HL-60/S4 treated with retinoic acid at 250 ng/mL for 4 days and 3 days (cell line): ENCODE data around the gene ZBTB18.
"Not testable (repeated sequence)": the region's sequence is repeated elsewhere in the genome, so short reads cannot be mapped to it uniquely, and the experiment has no call there.

Experiments
- in situ Hi-C: fragments of 300-500 bp; cut with MboI; formaldehyde crosslinking; loops from 2 replicates; pipeline ENCODE4 v1.7.0; 2022; ENCODE audit warnings: low sequenced_read_pairs

ZBTB18 gene

DNA sequence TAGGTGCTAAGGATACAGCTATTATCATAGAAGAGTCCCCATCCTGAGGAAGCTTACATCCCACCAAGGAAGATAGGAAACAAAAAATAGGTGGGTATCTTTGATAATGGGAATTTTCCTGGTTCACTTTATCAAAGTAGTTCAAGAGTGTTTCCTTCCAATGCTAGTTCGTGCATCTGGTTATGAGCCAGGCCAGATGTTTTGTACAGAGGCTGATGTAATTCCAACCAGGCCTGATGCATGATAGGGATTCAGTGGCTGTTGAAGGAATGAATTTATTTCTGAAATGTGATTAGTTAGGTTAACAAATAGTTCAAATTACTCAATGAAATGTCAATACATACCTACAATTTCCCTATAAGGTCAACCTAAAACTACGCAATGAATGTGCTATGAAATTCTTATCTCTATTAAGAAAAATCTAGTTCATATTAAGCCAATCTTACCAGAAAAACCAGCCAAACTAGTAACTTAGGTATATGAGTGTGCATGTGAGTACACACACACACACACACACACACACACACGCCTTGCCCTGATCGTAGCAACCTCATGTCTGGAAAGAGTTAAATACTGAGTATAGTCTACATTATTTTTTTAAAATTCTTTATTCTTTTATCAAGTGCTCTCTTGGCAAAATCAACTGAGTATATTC is 9.5 kb upstream of the ZBTB18 start:
- in situ Hi-C loops = no loop called here

GRCh38 chr1:244042293-244042692 is 8.8 kb upstream of the ZBTB18 start:
- in situ Hi-C loops = no loop called here

DNA sequence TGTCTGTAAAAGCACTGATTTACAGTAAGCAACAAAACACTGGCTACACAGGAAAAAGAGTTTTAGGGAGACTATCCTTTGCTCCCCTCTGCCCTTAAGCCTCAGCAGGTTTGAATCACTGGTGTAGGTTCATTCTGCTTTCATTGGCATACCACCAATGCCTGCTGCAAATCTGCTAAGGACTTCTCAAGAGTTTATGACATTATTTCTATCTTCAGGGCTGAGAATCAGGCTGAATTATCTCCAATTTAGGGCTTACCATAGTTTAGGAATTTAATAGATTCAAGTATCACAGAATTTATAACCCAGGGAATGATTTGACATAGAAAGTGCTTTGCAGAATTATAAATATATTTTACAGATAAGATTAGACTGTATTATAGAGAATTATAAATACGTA is 6.7 kb upstream of the ZBTB18 start:
- in situ Hi-C loops = no loop called here

DNA sequence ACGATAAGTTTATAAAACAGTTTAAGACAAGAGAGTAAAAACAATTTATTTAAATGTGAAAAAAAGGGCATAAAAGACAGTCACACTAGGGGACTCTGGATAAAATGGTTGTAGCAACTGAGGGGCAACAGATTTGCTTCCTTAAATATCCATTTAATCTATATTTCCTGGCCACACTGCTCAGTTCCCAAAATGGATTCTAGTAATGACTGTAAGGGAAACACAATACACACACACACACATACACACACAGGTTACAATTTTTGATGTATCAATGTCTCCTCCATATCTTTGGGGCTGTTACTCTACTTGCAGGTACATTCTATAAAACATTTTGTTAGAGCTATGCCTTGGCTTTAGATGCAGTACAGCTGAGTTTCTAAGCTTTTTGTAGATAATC is 4.8 kb upstream of the ZBTB18 start:
- in situ Hi-C loops = not testable (repeated sequence)

GRCh38 chr1:244046907-244047611 is 4.0 kb upstream of the ZBTB18 start:
- in situ Hi-C loops = no loop called here

- in situ Hi-C loops = no loop called here
These were observed 3.3 kb upstream of the ZBTB18 start for GRCh38 chr1:244047621-244048255.

- in situ Hi-C loops = no loop called here
These were observed 2.6 kb upstream of the ZBTB18 start for GRCh38 chr1:244048256-244049161.

- in situ Hi-C loops = no loop called here
These were observed 1.7 kb upstream of the ZBTB18 start for GRCh38 chr1:244049162-244050013.

DNA sequence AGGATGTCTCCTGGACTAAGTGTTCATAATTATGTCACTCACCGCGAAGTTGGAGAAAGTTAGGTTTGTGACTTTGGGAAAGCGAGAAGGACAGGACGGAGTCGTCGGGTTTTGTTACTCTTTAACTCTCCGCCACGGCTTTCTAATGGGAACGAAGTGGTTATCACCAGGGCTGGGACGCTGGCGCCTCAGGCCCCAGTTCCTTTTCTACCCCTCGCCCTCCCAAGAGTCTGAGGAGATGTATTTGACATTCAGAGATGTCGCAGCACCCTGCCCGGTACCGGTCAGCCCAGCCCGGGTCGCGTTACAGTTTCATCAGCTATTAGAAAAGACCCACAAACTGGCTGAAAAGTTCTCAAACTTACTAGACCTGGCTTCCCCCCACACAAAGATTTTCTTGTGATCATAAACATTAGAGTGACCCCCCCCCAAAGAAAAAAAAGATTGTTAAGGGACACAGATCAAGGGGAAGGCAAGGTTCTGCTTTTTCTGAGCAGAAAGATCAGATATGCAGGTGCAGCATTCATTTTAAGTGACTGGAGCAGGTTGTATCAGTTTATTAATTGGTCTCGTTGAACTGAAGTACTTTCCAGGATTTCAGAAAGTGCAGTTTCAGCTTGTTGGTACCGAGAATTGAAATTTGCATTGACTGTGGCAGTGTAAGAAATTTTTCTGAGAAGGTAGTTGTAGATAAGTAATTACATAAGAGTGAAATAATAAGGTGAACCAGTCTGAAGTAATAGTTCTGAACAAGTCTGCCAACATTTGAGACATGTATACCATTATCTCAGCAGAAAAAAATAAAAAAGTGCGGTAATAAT is 859 bp upstream of the ZBTB18 start:
- in situ Hi-C loops = no loop called here

DNA sequence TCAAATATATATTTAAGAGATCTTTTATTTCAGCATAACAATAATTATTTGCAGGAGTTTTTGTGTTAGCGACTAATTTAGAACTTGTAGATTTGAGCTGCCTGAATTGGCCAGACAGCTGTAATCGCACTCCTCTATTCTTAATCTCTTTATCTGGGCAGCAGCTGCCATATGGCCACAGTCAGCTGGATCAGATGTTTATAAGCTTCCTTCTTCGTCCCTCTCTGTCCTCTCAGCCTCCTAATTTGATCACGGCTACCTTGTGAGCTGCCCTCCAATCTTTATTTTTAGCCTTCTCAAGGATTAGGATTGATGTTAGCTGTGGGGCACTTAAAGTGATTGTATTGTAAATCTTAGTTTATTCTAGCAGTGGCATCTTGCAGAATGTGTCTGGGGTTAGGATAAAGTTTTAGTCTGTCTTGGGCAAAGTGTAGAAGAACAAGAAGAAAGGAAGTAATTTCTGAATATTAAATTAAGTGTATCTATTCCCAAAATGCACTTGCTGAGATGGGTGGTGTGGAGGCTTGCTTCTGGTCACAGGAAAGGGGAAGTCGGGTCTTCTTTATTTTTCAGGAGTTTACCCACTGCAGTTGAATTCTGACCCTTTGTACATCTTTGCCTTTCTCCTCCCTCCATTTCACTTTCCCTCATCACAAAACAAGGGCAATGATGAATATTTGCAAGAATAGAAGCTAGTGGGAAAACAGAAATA is 1.1 kb downstream of the ZBTB18 start:
- in situ Hi-C loops = no loop called here

- in situ Hi-C loops = no loop called here
These were observed 1.7 kb downstream of the ZBTB18 start for GRCh38 chr1:244052728-244053312.

- in situ Hi-C loops = no loop called here
These were observed 2.7 kb downstream of the ZBTB18 start for GRCh38 chr1:244053831-244054230.

DNA sequence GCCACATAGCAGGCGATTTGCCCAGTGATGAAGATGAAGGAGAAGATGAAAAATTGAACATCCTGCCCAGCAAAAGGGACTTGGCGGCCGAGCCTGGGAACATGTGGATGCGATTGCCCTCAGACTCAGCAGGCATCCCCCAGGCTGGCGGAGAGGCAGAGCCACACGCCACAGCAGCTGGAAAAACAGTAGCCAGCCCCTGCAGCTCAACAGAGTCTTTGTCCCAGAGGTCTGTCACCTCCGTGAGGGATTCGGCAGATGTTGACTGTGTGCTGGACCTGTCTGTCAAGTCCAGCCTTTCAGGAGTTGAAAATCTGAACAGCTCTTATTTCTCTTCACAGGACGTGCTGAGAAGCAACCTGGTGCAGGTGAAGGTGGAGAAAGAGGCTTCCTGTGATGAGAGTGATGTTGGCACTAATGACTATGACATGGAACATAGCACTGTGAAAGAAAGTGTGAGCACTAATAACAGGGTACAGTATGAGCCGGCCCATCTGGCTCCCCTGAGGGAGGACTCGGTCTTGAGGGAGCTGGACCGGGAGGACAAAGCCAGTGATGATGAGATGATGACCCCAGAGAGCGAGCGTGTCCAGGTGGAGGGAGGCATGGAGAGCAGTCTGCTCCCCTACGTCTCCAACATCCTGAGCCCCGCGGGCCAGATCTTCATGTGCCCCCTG is 3.3 kb downstream of the ZBTB18 start:
- in situ Hi-C loops = no loop called here

- in situ Hi-C loops = no loop called here
These were observed 3.8 kb downstream of the ZBTB18 start for GRCh38 chr1:244054924-244055263.

DNA sequence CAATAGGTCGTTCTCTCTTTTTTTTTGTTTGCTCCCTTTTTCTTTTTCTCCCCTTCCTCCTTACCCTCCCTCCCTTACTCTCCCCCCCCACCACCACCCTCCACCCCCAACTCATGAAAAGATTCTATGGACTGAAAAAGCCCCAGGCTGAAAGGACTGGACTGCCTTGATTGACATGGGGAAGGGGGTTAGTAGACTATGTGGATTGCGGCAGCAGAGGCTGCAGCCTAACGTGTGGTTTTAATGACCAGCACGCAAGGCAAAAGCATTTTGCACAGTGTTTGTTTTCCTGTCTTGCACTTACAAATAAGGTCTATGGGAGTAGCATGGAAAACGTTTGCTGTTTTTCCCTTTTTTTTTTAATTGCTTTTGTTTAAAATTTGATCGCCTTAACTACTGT is 5.5 kb downstream of the ZBTB18 start:
- in situ Hi-C loops = no loop called here

DNA sequence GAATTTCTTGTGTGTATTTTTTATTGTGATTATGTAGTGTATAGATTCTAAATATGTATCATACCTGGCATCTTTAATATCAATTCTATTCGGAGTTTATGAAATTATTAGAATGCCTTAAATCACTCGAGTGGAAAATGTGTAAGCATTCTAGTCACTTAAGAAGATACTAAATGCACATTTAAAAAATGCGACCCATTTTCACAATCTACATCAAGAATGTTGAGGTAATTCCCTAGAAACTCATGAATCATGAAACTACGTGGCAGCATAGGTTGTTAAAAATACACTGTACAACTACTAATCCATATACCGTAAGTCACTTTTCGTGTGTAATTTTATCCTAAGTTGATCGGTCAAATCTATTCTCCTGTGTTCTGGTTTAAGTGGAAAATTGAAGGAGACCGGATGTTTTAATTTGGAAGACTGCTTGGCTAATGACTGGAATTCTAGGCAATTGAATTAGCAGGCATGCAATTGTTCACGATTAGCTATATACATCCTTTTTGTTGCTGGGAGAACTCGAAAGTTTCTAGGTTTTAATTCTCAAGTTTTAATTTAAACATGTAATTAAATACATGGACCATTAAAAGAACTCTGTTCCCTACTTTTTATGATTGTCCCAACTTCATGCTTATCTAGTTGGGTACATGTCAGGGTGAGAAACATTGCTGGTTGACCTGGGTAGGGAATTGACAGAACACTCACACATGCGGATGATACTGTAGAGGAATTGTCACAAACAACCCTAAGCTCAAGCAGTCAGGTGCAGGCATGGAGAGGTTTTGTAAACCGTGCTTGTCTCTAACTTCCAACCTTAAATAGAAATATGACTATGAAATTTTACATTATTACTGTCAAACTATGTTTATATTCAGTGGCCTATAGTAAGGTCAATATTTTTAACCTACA is 6.6 kb downstream of the ZBTB18 start:
- in situ Hi-C loops = no loop called here

DNA sequence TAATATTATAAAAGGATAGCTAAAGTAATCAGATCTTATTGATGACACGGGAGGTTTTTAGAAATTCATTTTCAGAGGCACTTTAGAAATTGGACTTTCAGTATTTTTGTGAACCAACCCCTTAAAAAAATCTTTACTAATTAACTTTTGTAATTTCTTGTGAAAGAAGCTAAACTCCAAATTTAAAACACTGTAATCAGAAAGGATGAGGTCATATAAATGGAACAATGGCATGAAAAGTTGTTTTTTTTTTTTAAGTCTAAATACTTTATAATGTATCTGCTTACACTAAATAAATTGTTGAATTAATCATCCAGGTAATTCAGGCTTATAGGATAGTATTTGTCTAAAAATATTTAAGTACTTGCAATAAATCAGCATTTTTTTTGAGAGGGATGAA is 9.0 kb downstream of the ZBTB18 start:
- in situ Hi-C loops = no loop called here
